HCT116 (cell line): ENCODE results near the gene RNPS1. TPM values are rescaled to one million over a fixed set of nuclear protein-coding genes. Genes with fewer than 3 reads are reported as not detected.

Source experiments
- ATAC-seq: fragments of 200-7000 bp; cut with Tn5 transposase; 2 replicates; pipeline ENCODE4 v1.9.1; 2020; ENCODE audit warnings: mild to moderate bottlenecking, moderate library complexity
- BruUV-seq: library from RNA; stranded (reverse); fragments of 400-500 nt; replicated peaks from 2 replicates; lab custom pipeline; 2021; lab: Mats Ljungman, UMichigan
- CTCF ChIA-PET: fragments of 300-600 bp; sonication (Branson Sonifier 250); formaldehyde crosslinking; loops from one replicate; lab custom pipeline; 2021; ENCODE audit warnings: antibody characterized with exemption; lab: Charles Lee
- POLR2A ChIA-PET: fragments of 300-600, 350-600 bp; sonication (Branson Sonifier 250); formaldehyde crosslinking; loops from one replicate; lab custom pipeline; 2021; ENCODE audit warnings: antibody characterized with exemption; lab: Charles Lee
- RAD21 ChIA-PET, 2 experiments: fragments of 300-600 bp; sonication (Branson Sonifier 250); formaldehyde crosslinking; loops; one replicate each; lab custom pipeline; 2023; ENCODE audit warnings: low total read pairs in 2 of 2; ENCODE audit not compliant: uncharacterized antibody in 2 of 2, unreplicated experiment in 2 of 2, low non-redundant PET in 1 of 2; lab: Charles Lee
- DNase-seq: peaks from one replicate; pipeline ENCODE4 v3.0.0-alpha.2; 2010; ENCODE audit warnings: low read depth, low spot score
- H2AFZ ChIP-seq: fragments of 200-600 bp; shearing (Covaris generic), sonication (generic); 2 replicates; pipeline ENCODE4 v1.6.1; 2017; ENCODE audit warnings: low read depth, mixed run types, mixed read lengths, antibody characterized with exemption, low read length; ENCODE audit not compliant: poor library complexity, severe bottlenecking
- H3K27ac ChIP-seq: 2 replicates; pipeline ENCODE4 v1.5.1; 2012; ENCODE audit warnings: low read depth, low read length
- H3K27me3 ChIP-seq: fragments of 200-600 bp; sonication (generic); 2 replicates; pipeline ENCODE4 v1.6.1; 2016; ENCODE audit warnings: mixed run types, low read length, mixed read lengths; ENCODE audit not compliant: insufficient read depth
- H3K36me3 ChIP-seq, 2 experiments: fragments of 200-500 bp in 1 of 2; fragments of 200-600 bp in 1 of 2; sonication (Bioruptor generic) in 1 of 2; sonication (generic) in 1 of 2; 2 replicates each; pipeline versions ENCODE4 v1.5.1 to v1.6.1; 2014 to 2016; ENCODE audit warnings: low read length in 2 of 2, inconsistent platforms in 1 of 2, mixed read lengths in 1 of 2, mixed run types in 1 of 2; ENCODE audit not compliant: insufficient read depth in 2 of 2, control insufficient read depth in 1 of 2
- H3K4me1 ChIP-seq, 2 experiments: fragments of 200-600 bp in 1 of 2; sonication (generic) in 1 of 2; 2 replicates each; pipeline versions ENCODE4 v1.5.1 to v1.6.1; 2012 to 2017; ENCODE audit warnings: low read length in 2 of 2, inconsistent platforms in 1 of 2, mild to moderate bottlenecking in 1 of 2, mixed read lengths in 1 of 2, mixed run types in 1 of 2, moderate library complexity in 1 of 2; ENCODE audit not compliant: insufficient read depth in 2 of 2, control insufficient read depth in 1 of 2
- H3K4me2 ChIP-seq: fragments of 200-600 bp; sonication (generic); 2 replicates; pipeline ENCODE4 v1.6.1; 2017; ENCODE audit warnings: mixed run types, low read length, mixed read lengths
- H3K4me3 ChIP-seq, 2 experiments: fragments of 200-600 bp in 1 of 2; sonication (generic) in 1 of 2; replicated peaks in 1 of 2; 2 replicates each; pipeline ENCODE4 v1.5.1; 2011 to 2016; ENCODE audit warnings: low read length in 2 of 2, control low read depth in 1 of 2, low read depth in 1 of 2, mild to moderate bottlenecking in 1 of 2, mixed read lengths in 1 of 2, mixed run types in 1 of 2
- H3K79me2 ChIP-seq: fragments of 200-600 bp; sonication (generic); 2 replicates; pipeline ENCODE4 v1.6.1; 2017; ENCODE audit warnings: mild to moderate bottlenecking, mixed run types, low read length, moderate library complexity, mixed read lengths; ENCODE audit not compliant: insufficient read depth
- H3K9ac ChIP-seq: fragments of 200-600 bp; sonication (generic); 2 replicates; pipeline ENCODE4 v1.6.1; 2016; ENCODE audit warnings: low read length, mixed read lengths
- H3K9me2 ChIP-seq: fragments of 200-600 bp; sonication (generic), shearing (Covaris generic); 2 replicates; pipeline ENCODE4 v1.6.1; 2017; ENCODE audit warnings: mixed run types, mild to moderate bottlenecking, moderate library complexity; ENCODE audit not compliant: insufficient read depth
- H3K9me3 ChIP-seq, 2 experiments: fragments of 200-500 bp in 1 of 2; fragments of 200-600 bp in 1 of 2; sonication (Bioruptor generic) in 1 of 2; sonication (generic) in 1 of 2; 2 replicates each; pipeline ENCODE4 v1.6.1; 2014 to 2017; ENCODE audit warnings: low read length in 2 of 2, mixed read lengths in 2 of 2, inconsistent platforms in 1 of 2, low read depth in 1 of 2, mild to moderate bottlenecking in 1 of 2, mixed run types in 1 of 2, moderate library complexity in 1 of 2; ENCODE audit not compliant: control insufficient read depth in 1 of 2, insufficient read depth in 1 of 2
- H4K20me1 ChIP-seq: fragments of 200-600 bp; sonication (generic), shearing (Covaris generic); 2 replicates; pipeline ENCODE4 v1.6.1; 2017; ENCODE audit warnings: mixed run types, mild to moderate bottlenecking, moderate library complexity; ENCODE audit not compliant: insufficient read depth
- CTCF ChIP-seq, 3 experiments: fragments of 200-600 bp in 1 of 3; sonication (generic) in 1 of 3; IDR thresholded peaks in 2 of 3; conservative IDR thresholded peaks in 1 of 3; 2 replicates each; pipeline ENCODE4 v1.5.1; 2012 to 2017; ENCODE audit warnings: low read depth in 2 of 3, low read length in 2 of 3, antibody characterized with exemption in 1 of 3, borderline replicate concordance in 1 of 3, control low read depth in 1 of 3, mild to moderate bottlenecking in 1 of 3, mixed read lengths in 1 of 3, mixed run types in 1 of 3, moderate library complexity in 1 of 3; ENCODE audit not compliant: insufficient read depth in 1 of 3
- EGR1 ChIP-seq: IDR thresholded peaks from 2 replicates; pipeline ENCODE4 v1.6.1; 2012; ENCODE audit warnings: low read depth
- ELF1 ChIP-seq: IDR thresholded peaks from 2 replicates; pipeline ENCODE4 v1.6.1; 2012; ENCODE audit warnings: low read depth, borderline replicate concordance
- EZH2 ChIP-seq: fragments of 200-600 bp; sonication (generic); IDR thresholded peaks from 2 replicates; pipeline ENCODE4 v1.6.1; 2017; ENCODE audit warnings: antibody characterized with exemption, mixed run types
- EZH2phosphoT487 ChIP-seq: fragments of 200-600 bp; IDR thresholded peaks from 2 replicates; pipeline ENCODE4 v1.6.1; 2018; ENCODE audit warnings: antibody characterized with exemption, borderline replicate concordance
- JUND ChIP-seq: IDR thresholded peaks from 2 replicates; pipeline ENCODE4 v1.6.1; 2012
- POLR2A ChIP-seq: IDR thresholded peaks from 2 replicates; pipeline ENCODE4 v1.7.0; 2011; ENCODE audit warnings: borderline replicate concordance; ENCODE audit not compliant: insufficient read depth, insufficient read length; ENCODE audit errors: extremely low read depth
- POLR2AphosphoS5 ChIP-seq: IDR thresholded peaks from 2 replicates; pipeline ENCODE4 v1.6.1; 2011; ENCODE audit warnings: mild to moderate bottlenecking, low read depth, low read length, moderate library complexity
- RAD21 ChIP-seq: IDR thresholded peaks from 2 replicates; pipeline ENCODE4 v1.6.1; 2012; ENCODE audit warnings: low read depth, mild to moderate bottlenecking
- TCF7L2 ChIP-seq: IDR thresholded peaks from 2 replicates; pipeline ENCODE4 v1.7.0; 2011; ENCODE audit warnings: borderline replicate concordance, inconsistent platforms; ENCODE audit not compliant: insufficient read depth, insufficient read length; ENCODE audit errors: extremely low read depth
- ZFX ChIP-seq: fragments of 450-650 bp; IDR thresholded peaks from 2 replicates; pipeline ENCODE4 v1.6.1; 2017
- intact Hi-C: fragments of 100-400 bp; cut with micrococcal nuclease; formaldehyde crosslinking; loops from 2 replicates; pipeline ENCODE4 v1.10.0; 2022
- total RNA-seq: library from RNA; stranded (reverse); gene quantifications from one replicate; pipeline ENCODE4 v1.2.1, GENCODE V29; 2021; ENCODE audit not compliant: unreplicated experiment

RNPS1 gene
- total RNA-seq, 1 experiment from 2014 or later = 257 TPM

DNA sequence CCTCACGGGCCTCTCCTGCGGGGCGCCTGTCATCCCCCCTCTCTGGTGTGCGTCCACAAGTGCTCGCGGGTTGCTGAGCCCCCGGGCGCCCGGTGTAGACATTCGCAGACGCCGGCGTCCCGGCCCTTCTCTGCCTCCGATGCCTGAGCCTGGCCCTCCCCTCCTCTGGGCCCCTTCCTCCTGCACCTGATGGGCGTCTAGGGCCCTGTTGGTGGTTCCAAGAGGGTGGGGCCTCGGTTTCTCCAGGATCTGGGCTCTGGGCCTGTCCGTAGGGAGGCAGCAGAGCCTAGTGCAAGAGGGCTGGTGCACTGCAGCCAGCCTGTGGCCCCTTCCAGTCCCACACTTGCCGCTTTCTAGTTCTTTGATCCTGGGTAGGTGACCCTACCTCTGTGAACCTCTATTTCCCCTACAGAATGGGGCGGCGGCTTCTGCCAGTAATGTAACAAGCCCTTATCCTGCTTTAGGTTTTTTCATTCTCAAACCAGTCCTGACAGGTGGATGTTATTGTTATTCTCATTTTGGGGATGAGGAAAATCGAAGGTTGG, 43.9 kb downstream of the RNPS1 start:
- Histone ChIP-seq H3K4me2 (peak overlapping the region; percentile 75), H3K9ac (peak overlapping the region; percentile 89), H3K27ac (peak overlapping the region; percentile 97), H3K4me1 (peaks cover 25 to 30% of the 10 kb centered on the region in 2 experiments), H3K9me3 (no peaks in the 10 kb centered on the region), H3K79me2 (peaks cover 53% of the 10 kb centered on the region), H4K20me1 (no peaks in the 10 kb centered on the region; the same call in 1 of the 2 replicates), H3K36me3 (peaks cover 0 to 6% of the 10 kb centered on the region in 2 experiments; a peak in 2 of 4 replicates), H3K27me3 (no peaks in the 10 kb centered on the region), H3K4me3 (peak overlapping the region; percentile 73 to 98), H3K9me2 (no peaks in the 10 kb centered on the region), H2AFZ (no peak overlapping the region)
- intact Hi-C loops = loop anchor here (1.0 to 5.0 kb wide), 2 partner anchors 27 to 72 kb away; partner anchors contain the start of gene ECI1
- ATAC-seq (peak; percentile 42), DNase-seq (no peak)
- TSS peak; percentile 68 for BruUV-seq
- ChIA-PET POLR2A (interaction anchor here (1.0 to 3.3 kb wide), 3 partner anchors 27 to 68 kb away, joined by 3 to 8 read pairs (median 5); partner anchors contain the start of genes ECI1 and TRAF7), CTCF (no interaction called here), RAD21 (no interaction called here)
- TF ChIP-seq ZFX (peak; percentile 89), POLR2AphosphoS5 (no peak), EZH2 (no peak), EGR1 (no peak), JUND (no peak), ELF1 (no peak), POLR2A (no peak), EZH2phosphoT487 (no peak), CTCF (IDR thresholded peaks at IDR 0.05 in 2 of 3, conservative IDR thresholded peaks at IDR 0.05 in 1 of 3; ENCODE audit: borderline replicate concordance in 1 of 3, insufficient read depth in 1 of 3, low read depth in 2 of 3, low read length in 2 of 3) (0 out of 6 replicates have a peak, but pooled peaks of 1 of the 3 experiments have one; percentile 9), TCF7L2 (peak; percentile 59), RAD21 (no peak; the same call in 1 of the 2 replicates)
